Medulla oblongata (tissue), 1 donor: ENCODE results near the gene DDX47.
A peak's percentile ranks its signal among the peaks of the same experiment; 100 is the strongest.
"Not testable (repeated sequence)": the region's sequence is repeated elsewhere in the genome, so short reads cannot be mapped to it uniquely, and the experiment has no call there.

ENCODE experiments used
- DNase-seq: peaks from one replicate; pipeline ENCODE4 v3.0.0-alpha.2; 2015; ENCODE audit errors: extremely low spot score

DDX47 gene

DNA sequence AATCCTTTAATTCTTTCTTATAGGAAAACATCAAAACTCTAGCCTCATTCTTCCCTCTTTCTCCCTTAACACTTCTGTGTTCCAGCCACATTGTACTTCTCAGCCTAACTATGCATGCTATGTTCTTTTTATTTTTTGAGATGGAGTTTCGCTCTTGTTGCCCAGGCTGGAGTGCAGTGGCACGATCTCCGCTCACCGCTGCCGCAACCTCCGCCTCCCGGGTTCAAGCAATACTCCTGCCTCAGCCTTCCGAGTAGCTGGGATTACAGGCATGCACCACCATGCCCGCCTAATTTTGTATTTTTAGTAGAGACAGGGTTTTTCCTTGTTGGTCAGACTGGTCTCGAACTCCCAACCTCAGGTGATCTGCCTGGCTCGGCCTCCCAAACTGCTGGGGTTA lies 7.2 kb downstream of the DDX47 start:
- DNase-seq: not testable (repeated sequence)

DNA sequence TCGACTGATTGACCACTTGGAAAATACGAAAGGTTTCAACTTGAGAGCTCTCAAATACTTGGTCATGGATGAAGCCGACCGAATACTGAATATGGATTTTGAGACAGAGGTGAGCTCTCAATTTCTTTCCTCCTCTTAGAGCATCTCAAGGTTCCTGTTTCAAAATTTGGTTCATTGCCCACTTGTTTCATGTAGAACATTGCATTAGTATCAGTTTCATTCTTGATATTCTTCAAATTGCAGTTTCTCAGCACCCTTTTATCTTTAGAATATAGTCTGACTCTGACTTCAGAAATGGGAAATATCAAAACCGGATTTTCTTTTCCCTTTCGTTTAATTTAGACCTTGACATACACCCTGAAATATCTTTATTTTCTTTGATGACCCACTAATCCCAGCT lies 8.8 kb downstream of the DDX47 start:
- DNase-seq: no peak

DNA sequence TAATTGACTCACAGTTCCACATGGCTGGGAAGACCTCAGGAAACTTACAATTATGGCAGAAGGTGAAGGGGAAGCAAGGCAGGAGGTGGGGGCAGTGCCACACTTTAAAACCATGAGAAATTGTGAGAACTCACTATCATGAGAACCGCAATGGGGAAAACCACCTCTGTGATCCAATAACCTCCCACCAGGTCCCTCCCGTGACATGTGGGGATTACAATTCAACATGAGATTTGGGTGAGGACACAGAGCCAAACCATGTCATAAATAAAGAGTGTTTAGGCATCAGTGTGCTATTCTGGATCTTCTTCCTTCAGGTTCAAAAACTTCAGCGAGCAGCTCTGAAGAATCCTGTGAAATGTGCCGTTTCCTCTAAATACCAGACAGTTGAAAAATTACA lies 9.7 kb downstream of the DDX47 start:
- no peak for DNase-seq

DNA sequence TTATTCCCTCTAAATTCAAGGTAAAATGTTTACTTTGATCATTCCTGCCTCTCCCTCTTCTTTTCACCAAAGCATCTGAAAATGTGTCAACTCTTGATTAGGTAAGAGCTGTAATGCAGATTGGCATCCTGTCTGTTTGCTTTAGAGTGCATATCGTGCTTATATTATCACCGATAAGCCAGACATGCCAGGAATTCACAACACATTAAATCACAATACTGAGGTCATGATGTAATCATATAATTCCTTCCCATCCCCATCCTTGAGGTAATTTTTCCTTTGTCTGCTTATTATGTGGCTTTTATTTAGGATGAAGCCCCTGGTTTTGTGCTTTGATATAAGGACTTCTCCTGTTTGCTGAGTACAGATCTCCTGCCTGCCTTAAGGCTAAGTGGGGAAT lies 10.2 kb downstream of the DDX47 start:
- DNase-seq: no peak

DNA sequence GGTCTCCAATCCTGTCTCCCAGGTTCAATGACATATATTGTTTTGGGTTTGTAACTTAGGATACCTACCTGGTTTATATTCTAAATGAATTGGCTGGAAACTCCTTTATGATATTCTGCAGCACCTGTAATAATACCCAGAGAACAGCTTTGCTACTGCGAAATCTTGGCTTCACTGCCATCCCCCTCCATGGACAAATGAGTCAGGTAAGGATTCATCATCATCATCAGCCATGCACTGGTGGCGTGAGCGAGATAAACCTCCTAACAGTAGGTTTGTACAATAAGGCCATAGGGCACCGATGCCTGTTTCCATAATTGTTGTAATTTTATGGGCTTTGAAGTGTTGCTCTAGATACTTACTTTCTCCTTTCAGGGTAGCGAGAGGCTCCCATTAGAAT lies 10.7 kb downstream of the DDX47 start:
- no peak for DNase-seq

DNA sequence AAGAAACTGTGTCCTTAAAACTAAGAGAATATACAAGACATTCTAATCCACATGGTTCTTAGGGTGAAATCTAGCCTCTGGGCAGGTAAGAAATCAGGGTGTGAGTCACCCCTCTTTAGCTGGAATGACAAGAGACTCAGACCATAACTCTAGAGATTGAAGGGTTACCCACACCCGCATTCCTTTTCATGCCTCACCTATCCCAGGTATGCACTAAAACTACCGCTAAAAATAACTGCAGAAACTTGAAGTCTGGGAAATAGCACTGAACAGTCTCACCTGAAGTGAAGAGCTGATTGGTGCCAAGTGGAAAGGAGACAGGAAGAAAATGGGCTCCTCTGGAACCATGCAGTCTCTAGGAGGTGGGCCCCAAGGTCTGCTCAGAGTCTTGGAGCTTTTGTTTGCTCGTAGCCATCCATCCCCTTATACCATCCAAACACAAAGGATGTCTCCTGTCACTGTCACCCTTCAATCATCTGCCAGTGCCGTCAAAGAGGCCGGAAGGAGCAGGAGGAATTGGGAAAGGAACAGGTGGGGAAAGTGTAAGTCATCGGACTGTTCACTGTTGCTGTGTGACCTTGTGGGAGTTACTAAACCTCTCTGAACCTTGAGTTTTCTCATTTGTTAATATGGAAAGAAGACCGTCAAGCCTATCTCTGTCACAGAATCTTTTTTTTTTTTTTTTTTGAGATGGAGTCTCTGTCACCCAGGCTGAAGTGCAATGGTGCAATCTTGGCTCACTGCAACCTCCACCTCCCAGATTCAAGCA lies 22.4 kb downstream of the DDX47 start:
- no peak for DNase-seq

DNA sequence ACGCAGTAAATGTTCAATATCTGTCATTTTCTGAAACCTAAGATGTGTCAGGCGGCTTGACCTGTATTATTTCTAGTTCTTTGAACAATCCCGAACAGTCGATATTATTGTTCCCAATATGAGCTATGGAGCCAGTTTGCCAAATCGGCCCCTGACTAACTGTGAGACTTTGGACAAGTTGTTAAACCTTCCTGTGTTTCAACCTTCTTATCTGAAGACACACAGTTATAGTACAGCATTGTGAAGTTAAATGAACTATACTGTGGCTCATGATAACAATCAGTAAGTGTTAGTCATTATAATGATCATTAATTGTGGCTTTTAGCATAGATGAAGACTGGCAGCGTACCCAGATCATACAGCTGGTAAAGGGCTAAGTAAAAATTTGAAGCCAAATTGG lies 23.4 kb downstream of the DDX47 start:
- DNase-seq: no peak

DNA sequence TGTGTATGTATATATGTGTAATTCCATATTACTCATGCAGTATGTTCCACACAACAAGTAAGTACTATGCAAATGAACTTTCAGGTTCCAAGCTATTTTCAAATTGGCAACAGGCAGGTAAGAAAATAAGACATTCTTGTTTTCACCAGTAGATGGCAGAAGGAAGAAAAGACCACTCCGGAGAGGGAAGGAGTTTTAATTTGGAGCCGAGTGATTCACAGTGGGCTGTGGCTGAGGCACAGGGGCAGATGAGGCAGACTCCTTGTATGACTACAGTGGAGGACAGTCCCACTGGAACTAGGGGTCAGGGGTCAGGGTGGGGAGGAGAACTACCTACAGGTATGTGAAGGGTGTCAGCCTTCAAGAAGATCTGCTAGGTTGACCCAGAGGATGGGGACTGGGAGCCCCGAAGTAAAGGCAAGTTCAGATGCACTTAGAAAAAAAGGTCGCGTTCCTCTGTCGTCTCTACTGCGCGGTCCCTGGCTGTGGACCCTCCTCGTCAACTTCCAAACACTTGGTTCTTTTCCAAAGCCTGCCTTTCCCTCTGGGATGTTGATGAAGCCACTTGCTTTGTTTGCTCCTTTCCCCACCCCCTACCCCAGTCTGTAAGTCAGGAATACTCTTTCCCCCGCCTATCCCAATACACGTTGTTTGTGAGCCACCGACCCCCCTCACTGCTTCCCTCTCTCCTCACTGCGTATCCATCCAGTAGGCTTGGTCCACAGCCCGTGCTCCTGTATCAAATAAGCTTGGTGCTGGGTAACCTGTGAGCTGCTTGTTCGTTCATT lies 24.1 kb downstream of the DDX47 start:
- DNase-seq: peak; percentile 39

DNA sequence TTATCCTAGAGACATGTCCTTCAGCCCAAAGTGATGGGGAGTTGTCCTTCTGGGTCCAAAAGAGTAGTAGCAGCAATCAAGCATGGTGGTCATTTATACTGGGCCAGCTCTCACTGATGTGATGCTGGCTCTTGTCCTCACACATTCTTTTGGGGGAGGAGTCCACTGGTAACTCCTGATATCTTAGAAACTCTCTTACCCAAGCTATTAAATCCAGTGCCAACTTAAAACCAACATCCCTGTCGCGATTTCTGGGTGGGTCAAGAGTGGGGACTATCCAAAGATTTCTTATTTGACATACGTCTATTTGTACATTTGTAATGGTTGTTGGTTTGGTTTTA lies 24.6 kb downstream of the DDX47 start:
- DNase-seq: no peak

DNA sequence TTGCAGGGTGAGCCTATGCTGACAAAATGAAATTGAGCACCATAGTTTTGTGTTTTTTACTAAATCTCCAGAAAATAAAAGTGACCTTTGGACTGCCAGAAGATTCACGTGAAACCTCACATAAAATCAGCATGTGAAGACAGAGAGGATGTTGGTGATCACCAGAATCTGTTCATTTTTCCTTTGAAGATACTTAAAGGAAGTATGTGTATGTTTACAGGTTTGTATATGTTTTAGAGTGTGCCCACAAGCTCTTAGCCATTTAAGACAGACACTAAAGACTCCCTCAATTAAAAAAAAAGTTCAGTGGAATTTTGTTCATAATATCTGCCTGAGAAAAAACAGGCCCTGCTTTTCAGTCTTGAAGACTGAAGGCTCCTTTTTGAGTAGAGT lies 25.9 kb downstream of the DDX47 start:
- no peak for DNase-seq

DNA sequence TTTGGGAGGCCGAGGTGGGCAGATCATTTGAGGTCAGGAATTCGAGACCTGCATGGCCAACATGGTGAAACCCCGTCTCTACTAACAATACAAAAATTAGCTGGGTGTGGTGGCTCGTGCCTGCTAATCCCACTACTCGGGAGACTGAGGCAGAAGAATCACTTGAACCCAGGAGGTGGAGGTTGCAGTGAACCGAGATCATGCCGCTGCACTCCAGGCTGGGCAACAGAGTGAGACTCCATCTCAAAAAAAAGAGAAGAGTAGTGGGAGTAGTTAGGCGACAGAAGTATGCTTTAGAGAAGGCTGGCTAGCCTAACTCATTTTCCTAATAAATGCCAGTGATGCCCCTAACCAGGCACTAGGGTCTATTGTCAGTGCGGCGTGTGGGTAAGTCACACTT lies 26.3 kb downstream of the DDX47 start:
- DNase-seq: not testable (repeated sequence)

DNA sequence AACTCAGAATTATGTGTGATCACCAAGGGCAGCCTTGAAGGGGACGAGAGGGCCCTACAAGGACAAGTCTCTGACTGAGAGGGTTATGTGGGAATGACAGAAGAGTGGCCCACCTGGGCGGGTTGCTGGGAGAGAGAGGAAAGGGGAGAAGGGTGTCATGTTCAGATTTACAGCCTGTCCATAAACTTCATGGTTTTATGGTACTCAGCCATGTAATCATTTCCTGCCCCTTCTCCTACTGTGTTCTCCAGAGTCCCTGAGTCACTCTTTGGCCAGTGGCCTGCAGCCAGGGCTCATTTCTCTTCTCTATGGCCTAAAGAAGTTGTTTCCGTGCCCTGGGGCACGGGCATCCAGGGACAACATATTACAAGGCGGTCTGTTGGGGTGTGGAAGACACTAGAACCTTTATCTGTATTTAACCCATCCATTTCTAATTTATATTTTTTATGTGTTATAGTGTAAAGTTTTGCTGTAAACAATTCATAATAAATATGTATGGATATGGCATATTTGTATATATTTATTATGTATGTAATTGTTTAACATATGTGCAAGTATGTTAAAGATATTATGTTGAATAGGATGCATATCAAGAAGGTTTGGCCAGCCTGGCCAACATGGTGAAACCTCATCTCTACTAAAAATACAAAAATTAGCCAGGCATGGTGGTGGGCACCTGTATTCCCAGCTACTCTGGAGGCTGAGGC lies 26.9 kb downstream of the DDX47 start:
- DNase-seq: no peak

DNA sequence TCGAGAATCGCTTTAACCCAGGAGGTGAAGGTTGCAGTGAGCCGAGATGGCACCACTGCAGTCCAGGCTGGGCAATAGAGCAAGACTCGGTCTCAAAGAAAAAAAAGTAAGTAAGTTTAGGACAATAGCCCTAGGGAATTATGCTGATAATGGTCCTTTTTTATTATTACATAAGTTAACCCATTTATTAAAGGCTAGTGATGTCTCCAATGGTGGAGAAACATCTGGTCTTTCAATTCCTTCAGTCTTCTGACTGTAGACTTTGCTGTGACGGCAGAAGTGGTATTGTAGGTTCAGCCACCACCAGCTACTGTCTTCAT lies 27.4 kb downstream of the DDX47 start:
- DNase-seq: no peak

DNA sequence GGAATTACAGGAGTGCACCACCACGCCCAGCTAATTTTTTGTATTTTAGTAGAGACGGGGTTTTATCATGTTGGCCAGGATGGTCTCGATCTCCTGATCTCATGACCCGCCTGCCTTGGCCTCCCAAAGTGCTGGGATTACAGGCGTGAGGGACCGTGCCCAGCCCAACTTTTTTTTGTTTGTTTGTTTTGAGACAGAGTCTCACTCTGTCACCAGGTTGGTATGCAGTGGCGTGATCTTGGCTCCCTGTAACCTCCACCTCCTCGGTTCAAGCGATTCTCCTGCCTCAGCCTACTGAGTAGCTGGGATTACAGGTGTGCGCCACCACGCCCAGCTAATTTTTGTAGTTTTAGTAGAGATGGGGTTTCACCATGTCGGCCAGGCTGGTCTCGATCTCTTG lies 28.3 kb downstream of the DDX47 start:
- DNase-seq: not testable (repeated sequence)

DNA sequence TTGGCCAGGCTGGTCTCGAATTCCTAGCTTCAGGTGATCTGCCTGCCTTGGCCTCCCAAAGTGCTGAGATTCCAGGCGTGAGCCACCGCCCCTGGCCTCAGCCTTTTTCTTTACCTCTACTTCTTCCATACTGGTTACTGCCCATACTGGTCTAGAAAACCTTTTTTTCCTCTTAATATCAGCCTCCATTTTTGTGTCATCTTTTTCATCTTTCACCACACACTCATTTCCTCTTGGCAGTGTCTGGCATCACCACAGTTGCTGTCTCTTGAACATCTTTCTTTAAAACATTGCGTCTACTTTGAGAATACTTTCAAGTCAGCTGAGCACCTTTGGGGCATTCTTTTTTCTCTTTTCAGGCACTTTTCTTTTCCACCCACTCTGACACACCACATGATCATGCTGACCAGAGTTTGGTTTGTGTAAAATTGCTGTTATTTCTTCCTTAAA lies 32.7 kb downstream of the DDX47 start:
- DNase-seq: no peak

DNA sequence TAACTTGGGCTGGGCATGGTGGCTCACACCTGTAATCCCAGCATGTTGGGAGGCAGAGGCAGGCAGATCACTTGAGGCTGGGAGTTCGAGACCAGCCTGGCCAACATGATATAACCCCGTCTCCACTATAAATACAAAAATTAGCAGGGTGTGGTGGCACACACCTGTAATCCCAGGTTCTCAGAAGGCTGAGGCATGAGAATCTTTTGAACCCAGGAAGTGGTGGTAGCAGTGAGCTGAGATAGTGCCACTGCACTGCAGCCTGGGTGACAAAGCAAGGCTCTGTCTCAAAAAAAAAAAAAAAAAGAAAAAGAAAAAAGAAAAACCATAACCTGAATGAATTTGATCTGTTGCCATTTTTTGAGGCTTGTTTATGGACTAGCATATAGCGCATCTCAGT lies 33.6 kb downstream of the DDX47 start:
- DNase-seq: not testable (repeated sequence)

DNA sequence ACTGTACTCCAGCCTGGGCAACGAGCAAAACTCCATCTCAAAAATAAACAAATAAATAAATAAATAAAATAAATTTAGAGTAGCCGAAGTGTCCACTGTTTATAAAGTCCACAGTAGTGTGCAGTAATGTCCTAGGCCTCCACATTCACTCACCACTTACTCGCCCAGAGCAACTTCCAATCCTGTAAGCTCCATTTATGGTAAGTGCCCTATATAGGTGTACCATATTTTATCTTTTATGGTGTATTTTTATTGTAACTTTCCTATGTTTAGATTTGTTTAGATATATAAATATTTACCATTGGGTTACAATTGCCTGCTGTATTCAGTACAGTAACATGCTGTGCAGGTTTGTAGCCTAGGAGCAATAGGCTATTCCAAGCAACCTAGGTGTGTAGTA lies 40.3 kb downstream of the DDX47 start:
- DNase-seq: no peak

DNA sequence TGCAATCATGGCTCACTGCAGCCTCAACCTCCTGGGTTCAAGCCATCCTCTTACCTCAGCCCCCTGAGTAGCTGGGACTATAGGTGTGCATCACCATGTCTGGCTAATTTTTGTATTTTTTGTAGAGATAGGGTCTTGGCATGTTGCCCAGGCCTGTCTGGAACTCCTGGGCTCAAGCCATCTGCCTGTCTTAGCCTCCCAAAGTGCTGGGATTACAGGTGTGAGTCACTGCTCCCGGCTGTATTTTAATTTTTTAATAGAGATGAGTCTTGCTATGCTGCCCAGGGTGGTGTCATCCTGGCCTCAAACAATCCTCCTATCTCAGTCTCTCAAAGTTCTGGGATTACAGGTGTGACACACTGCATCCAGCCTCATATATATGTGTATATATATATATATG lies 46.5 kb downstream of the DDX47 start:
- no peak for DNase-seq

DNA sequence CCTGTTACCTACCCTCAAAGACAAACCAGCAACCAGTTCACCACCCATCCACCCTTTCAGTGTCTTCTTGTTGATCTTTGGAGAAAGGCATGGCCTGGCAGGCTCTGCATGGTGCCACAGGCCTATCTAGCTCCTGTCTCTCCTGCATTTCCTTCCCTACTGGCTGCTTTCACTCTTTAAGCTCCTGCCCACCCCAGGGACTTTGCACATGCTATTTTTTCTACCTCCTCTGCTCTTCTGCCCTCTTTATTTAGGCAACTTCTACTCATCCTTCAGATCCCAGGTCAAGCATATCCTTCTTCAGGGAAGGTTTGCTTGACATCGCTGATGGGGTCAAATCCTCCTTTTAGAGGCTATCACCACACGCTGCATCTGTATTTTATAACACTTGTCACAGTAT lies 51.1 kb downstream of the DDX47 start:
- DNase-seq: no peak

DNA sequence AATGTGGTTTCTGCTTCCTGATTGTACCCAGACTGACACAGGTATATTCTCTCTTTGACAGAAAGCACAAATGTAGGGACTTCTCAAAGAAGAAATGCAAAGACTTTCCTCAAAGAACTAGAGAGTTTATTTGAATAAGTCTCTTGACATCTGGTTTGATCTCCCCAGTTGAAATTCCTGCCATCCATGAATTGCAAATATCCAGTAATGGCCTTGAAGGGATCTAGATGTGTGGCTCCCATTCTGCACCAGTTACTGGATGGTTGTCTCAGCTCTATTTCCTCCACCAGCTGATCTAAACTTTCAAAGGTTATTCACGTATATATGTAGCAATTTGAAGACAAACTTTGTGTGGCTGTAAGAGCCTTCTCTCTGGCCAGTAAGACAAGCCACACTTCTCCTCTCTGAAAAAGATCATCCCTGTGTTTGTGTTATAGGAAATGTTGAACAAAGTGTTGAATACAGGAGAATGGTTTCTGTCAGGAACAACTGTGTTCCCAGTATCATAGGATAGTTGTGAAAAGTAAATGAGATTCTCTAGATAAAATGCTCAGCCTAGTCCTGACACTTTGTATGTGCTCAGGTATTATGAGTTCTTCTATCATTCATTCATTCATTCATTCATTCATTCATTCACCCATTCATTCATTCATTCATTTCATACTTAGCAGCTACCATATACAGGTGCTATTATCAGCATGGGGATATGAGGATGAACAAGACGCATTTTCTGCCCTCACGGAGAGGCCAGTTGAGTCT lies 55.5 kb downstream of the DDX47 start:
- no peak for DNase-seq

DNA sequence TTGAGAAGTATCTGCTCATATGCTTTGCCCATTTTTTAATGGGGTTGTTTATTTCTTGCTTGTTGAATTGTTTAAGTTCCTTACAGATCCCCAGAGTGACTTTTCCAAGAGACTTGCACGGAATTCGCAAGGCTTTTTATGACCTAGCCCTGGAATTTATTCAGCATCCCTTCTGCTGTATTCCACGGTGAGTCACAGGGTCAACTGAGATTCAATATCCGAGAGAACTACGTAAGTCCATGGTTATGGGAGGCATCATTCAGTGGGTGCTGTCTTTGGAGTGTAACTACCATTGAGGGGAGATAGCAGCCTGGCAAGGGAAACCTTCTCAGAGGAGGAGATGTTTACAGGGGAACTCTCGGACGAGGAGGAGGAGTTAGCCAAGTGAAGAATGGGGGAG lies 57.3 kb downstream of the DDX47 start:
- DNase-seq: no peak

DNA sequence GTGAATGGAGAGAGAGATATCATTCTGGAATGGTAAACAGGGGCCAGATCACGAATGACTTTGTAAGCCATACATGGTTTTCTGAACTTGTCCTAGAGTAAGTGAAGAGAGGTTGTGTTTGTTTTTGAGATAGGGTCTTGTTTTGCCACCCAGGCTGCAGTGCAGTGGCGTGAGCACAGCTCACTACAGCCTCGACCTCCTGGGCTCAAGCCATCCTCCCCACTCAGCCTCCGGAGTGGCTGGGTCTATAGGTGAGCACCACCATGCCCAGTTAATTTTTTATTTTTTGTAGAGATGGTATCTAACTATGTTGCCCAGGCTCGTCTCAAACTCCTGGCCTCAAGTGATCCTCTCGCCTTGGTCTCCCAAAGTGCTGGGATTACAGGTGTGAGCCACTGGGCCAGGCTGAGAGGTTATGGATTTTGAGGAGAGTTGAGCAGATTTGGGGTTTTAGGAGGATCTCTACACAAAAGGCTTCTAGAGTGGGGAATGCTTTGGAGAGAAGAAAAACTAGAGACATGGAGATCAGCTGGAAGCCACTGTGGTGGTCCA lies 58.5 kb downstream of the DDX47 start:
- no peak for DNase-seq
